Liver (tissue), 3 donors: Measurements from ENCODE around the gene PPP4R4.

Experiments used
- CTCF ChIP-seq: fragments of 150-350 bp; IDR thresholded peaks from 2 replicates; pipeline ENCODE4 v1.5.1; 2017; ENCODE audit warnings: improper control_type of control experiment, low read depth, low read length; ENCODE audit not compliant: missing input control
- EGR1 ChIP-seq, 2 donors: IDR thresholded peaks; 2 replicates each; pipeline ENCODE4 v1.6.1; 2016 to 2018; ENCODE audit warnings: antibody characterized with exemption in 2 of 2, low read depth in 2 of 2
- FOXA1 ChIP-seq: IDR thresholded peaks from 2 replicates; pipeline ENCODE4 v1.6.1; 2016; ENCODE audit warnings: antibody characterized with exemption
- JUND ChIP-seq, 2 donors: IDR thresholded peaks; 2 replicates each; pipeline ENCODE4 v1.6.1; 2016; ENCODE audit warnings: antibody characterized with exemption in 2 of 2
- MAX ChIP-seq: IDR thresholded peaks from 2 replicates; pipeline ENCODE4 v1.6.1; 2016; ENCODE audit warnings: antibody characterized with exemption
- RAD21 ChIP-seq, 2 donors: IDR thresholded peaks; 2 replicates each; pipeline ENCODE4 v1.6.1; 2016; ENCODE audit warnings: antibody characterized with exemption in 2 of 2, mild to moderate bottlenecking in 2 of 2
- REST ChIP-seq: IDR thresholded peaks from 2 replicates; pipeline ENCODE4 v1.6.1; 2016; ENCODE audit warnings: antibody characterized with exemption, mild to moderate bottlenecking
- SP1 ChIP-seq: IDR thresholded peaks from 2 replicates; pipeline ENCODE4 v1.6.1; 2018; ENCODE audit warnings: antibody characterized with exemption, mild to moderate bottlenecking
- TAF1 ChIP-seq: conservative IDR thresholded peaks from 2 replicates; pipeline ENCODE4 v1.6.1; 2016; ENCODE audit warnings: antibody characterized with exemption, mild to moderate bottlenecking
- YY1 ChIP-seq: IDR thresholded peaks from 2 replicates; pipeline ENCODE4 v1.6.1; 2016; ENCODE audit warnings: antibody characterized with exemption, mild to moderate bottlenecking
- donor health status: healthy.
- donor health status: healthy.

DNA sequence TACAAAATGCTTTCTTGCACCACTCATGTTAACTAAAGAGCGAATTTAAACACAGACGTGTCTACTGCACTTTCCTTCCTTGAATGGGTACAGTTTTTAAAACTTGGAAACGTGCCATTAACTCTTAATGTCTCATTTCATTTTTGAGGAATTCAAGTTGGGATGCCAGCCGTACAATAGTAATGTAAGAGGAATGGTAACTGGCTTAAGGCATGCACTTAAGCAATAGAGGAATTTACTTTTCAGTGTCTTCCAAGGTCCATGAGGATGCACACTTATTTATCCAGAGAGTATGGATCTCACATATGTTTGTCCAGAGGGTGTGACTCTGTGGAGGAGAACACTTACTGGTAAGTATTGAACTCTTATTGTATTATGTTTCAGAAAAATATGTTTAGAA lies 52.9 kb downstream of the PPP4R4 start:
- TF ChIP-seq RAD21 (IDR thresholded peaks at IDR 0.05) (no peak), CTCF (no peak), YY1 (no peak), JUND (IDR thresholded peaks at IDR 0.05) (no peak), MAX (no peak), EGR1 (IDR thresholded peaks at IDR 0.05; ENCODE audit: low read depth in 2 of 2) (no peak), REST (no peak), SP1 (no peak), FOXA1 (no peak), TAF1 (no peak)
